ENCODE measurements around the gene CMSS1.

Gene CMSS1

GRCh38 chr3:99948467-99949089 lies 130.9 kb downstream of the CMSS1 start:
- 88% methylated on average over 1 of the region's 1 CpG for WGBS (ENCODE audit: insufficient coverage)
- Histone ChIP-seq H3K27me3 (replicated peaks in 2 of 5; ENCODE audit: control insufficient read depth in 4 of 5, insufficient read depth in 5 of 5, low read length in 4 of 5) (no peaks in the 10 kb centered on the region), H3K27ac (ENCODE audit: insufficient read depth in 1 of 2, low read depth in 1 of 2, low read length in 2 of 2, poor library complexity in 1 of 2, severe bottlenecking in 2 of 2) (no peak overlapping the region), H3K9me3 (ENCODE audit: control extremely low read depth in 1 of 5, control insufficient read depth in 4 of 5, insufficient read depth in 2 of 5, low read depth in 1 of 5, low read length in 4 of 5) (no peaks in the 10 kb centered on the region), H3K4me3 (ENCODE audit: control insufficient read depth in 1 of 7, extremely low read depth in 1 of 7, insufficient read depth in 4 of 7, low read depth in 2 of 7, low read length in 6 of 7) (no peak overlapping the region), H3K4me1 (ENCODE audit: control extremely low read depth in 1 of 4, control insufficient read depth in 4 of 4, insufficient read depth in 4 of 4, low read length in 3 of 4) (peaks cover 0 to 20% (median 0%) of the 10 kb centered on the region in 4 experiments), H3K36me3 (ENCODE audit: control insufficient read depth in 4 of 4, insufficient read depth in 4 of 4, low read length in 3 of 4) (no peaks in the 10 kb centered on the region)
- ChIA-PET CTCF (interaction anchor here (1.0 kb wide), 1 partner anchor 9 kb away, joined by 5 read pairs; no protein-coding TSS in a partner anchor), POLR2A (no interaction called here)
- DNase-seq: no peak

DNA sequence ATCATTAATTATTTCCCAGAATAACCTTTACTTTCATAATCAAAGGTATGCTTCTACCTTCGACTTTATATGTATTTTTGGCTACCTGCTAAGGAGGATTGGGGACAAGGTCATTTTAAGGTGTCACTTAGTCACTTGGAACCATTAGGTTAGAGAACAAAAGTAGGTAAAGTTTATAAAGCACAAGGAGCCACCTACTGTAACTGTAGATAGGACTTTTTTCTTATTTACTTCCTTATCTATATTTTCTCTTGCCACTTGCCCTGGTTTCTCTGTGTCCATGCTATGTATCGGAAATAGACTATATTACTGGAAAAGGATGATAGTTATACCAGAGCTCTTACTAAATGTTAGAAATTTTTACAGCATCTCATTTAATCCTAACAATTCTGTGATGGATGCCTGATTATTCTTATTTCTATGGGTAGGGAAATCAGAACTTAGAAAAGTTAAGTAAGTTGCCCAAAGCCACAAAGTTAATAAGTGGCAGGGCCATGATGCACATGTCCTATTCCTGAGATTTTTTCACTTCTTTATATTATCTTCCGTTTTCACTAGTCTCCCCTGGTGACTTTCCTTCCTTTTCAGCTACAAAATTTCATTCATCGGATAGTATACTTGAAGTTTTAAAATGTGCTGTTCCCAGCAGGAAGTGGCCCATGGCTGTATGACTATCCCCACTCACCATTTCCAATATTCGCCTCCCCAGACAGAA lies 132.5 kb downstream of the CMSS1 start:
- CTCF ChIA-PET: no interaction called here
- H3K36me3 ChIP-seq (ENCODE audit: control insufficient read depth in 4 of 4, insufficient read depth in 4 of 4, low read length in 3 of 4): no peaks in the 10 kb centered on the region
- H3K9me3 ChIP-seq (ENCODE audit: control extremely low read depth in 1 of 5, control insufficient read depth in 4 of 5, insufficient read depth in 2 of 5, low read depth in 1 of 5, low read length in 4 of 5): no peaks in the 10 kb centered on the region
- H3K4me3 ChIP-seq (ENCODE audit: control insufficient read depth in 1 of 7, extremely low read depth in 1 of 7, insufficient read depth in 4 of 7, low read depth in 2 of 7, low read length in 6 of 7): no peak overlapping the region
- peaks cover 0 to 20% (median 0%) of the 10 kb centered on the region in 4 experiments for H3K4me1 ChIP-seq (ENCODE audit: control extremely low read depth in 1 of 4, control insufficient read depth in 4 of 4, insufficient read depth in 4 of 4, low read length in 3 of 4)
- H3K27me3 ChIP-seq (replicated peaks in 2 of 5; ENCODE audit: control insufficient read depth in 4 of 5, insufficient read depth in 5 of 5, low read length in 4 of 5): no peaks in the 10 kb centered on the region
- no CpG with 5 or more reads among the region's 5 CpGs for WGBS (ENCODE audit: insufficient coverage)
- no peak overlapping the region for H3K27ac ChIP-seq (ENCODE audit: insufficient read depth in 1 of 2, low read depth in 1 of 2, low read length in 2 of 2, poor library complexity in 1 of 2, severe bottlenecking in 2 of 2)
- POLR2A ChIA-PET: no interaction called here
- DNase-seq: no peak

DNA sequence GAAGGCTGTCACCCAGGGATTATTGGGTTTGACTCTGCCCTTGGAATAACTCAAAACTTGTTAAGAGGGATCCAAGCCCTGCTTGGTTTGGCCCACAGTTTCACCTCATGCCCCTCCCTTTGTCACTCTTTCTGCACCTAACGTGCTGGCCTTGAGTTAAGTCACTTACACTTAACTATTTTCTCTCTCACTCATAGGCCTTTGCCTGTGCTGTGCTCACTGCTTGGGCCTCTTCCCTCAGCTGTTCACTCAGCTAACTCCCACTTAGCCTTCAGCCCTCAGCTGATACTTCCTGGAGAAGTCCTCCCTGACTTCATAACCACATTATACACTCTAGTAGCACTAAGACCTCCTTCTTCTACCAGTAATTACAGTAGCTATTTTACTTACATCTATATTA lies 133.3 kb downstream of the CMSS1 start:
- POLR2A ChIA-PET: no interaction called here
- DNase-seq: no peak

DNA sequence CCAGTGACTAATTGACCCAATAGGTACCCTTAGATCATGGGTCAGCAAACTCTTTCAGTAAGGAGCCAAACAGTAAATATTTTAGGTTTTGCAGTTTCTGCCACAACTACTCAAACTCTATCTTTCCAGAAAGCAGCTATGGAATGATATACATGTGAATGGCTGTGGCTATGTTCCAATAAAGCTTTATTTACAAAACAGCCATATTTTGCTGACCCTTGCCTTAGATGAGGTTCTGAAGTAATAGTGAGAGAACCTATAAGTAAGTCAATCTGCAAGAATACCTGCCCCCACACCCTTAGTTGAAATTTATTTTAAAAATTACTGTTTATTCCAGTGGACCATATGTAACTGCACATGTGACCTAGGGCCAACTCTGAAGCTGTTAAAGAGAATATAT lies 134.0 kb downstream of the CMSS1 start:
- POLR2A ChIA-PET: interaction anchor here (0.6 kb wide), 1 partner anchor 14 kb away, joined by 3 read pairs; no protein-coding TSS in a partner anchor
- no peaks in the 10 kb centered on the region for H3K27me3 ChIP-seq (replicated peaks in 2 of 5; ENCODE audit: control insufficient read depth in 4 of 5, insufficient read depth in 5 of 5, low read length in 4 of 5)

More for the DNA sequence above, 133.3 kb downstream of the CMSS1 start:
- H3K4me1 ChIP-seq (ENCODE audit: control extremely low read depth in 1 of 4, control insufficient read depth in 4 of 4, insufficient read depth in 4 of 4, low read length in 3 of 4): peaks cover 0 to 15% (median 0%) of the 10 kb centered on the region in 4 experiments
- WGBS (ENCODE audit: insufficient coverage): 80% methylated on average over 1 of the region's 1 CpG
- CTCF ChIA-PET: interaction anchor here (0.5 to 0.9 kb wide), 2 partner anchors 24 to 67 kb away, joined by 3 read pairs; no protein-coding TSS in a partner anchor
- H3K27ac ChIP-seq (ENCODE audit: insufficient read depth in 1 of 2, low read depth in 1 of 2, low read length in 2 of 2, poor library complexity in 1 of 2, severe bottlenecking in 2 of 2): no peak overlapping the region
- no peak overlapping the region for H3K4me3 ChIP-seq (ENCODE audit: control insufficient read depth in 1 of 7, extremely low read depth in 1 of 7, insufficient read depth in 4 of 7, low read depth in 2 of 7, low read length in 6 of 7)
- H3K9me3 ChIP-seq (ENCODE audit: control extremely low read depth in 1 of 5, control insufficient read depth in 4 of 5, insufficient read depth in 2 of 5, low read depth in 1 of 5, low read length in 4 of 5): no peaks in the 10 kb centered on the region
- H3K36me3 ChIP-seq (ENCODE audit: control insufficient read depth in 4 of 4, insufficient read depth in 4 of 4, low read length in 3 of 4): no peaks in the 10 kb centered on the region
- H3K27me3 ChIP-seq (replicated peaks in 2 of 5; ENCODE audit: control insufficient read depth in 4 of 5, insufficient read depth in 5 of 5, low read length in 4 of 5): no peaks in the 10 kb centered on the region

GRCh38 chr3:99952306-99952705 lies 134.6 kb downstream of the CMSS1 start:
- no peaks in the 10 kb centered on the region for H3K36me3 ChIP-seq (ENCODE audit: control insufficient read depth in 4 of 4, insufficient read depth in 4 of 4, low read length in 3 of 4)
- H3K27me3 ChIP-seq (replicated peaks in 2 of 5; ENCODE audit: control insufficient read depth in 4 of 5, insufficient read depth in 5 of 5, low read length in 4 of 5): no peaks in the 10 kb centered on the region
- CTCF ChIA-PET: no interaction called here
- no peak for DNase-seq
- H3K27ac ChIP-seq (ENCODE audit: insufficient read depth in 1 of 2, low read depth in 1 of 2, low read length in 2 of 2, poor library complexity in 1 of 2, severe bottlenecking in 2 of 2): no peak overlapping the region
- no CpG with 5 or more reads among the region's 1 CpG for WGBS (ENCODE audit: insufficient coverage)
- H3K4me1 ChIP-seq (ENCODE audit: control extremely low read depth in 1 of 4, control insufficient read depth in 4 of 4, insufficient read depth in 4 of 4, low read length in 3 of 4): peaks cover 0 to 18% (median 0%) of the 10 kb centered on the region in 4 experiments
- no peaks in the 10 kb centered on the region for H3K9me3 ChIP-seq (ENCODE audit: control extremely low read depth in 1 of 5, control insufficient read depth in 4 of 5, insufficient read depth in 2 of 5, low read depth in 1 of 5, low read length in 4 of 5)
- H3K4me3 ChIP-seq (ENCODE audit: control insufficient read depth in 1 of 7, extremely low read depth in 1 of 7, insufficient read depth in 4 of 7, low read depth in 2 of 7, low read length in 6 of 7): no peak overlapping the region
- POLR2A ChIA-PET: interaction anchor here (0.6 kb wide), 1 partner anchor 15 kb away, joined by 3 read pairs; no protein-coding TSS in a partner anchor

More for the DNA sequence above, 134.0 kb downstream of the CMSS1 start:
- Histone ChIP-seq H3K4me3 (ENCODE audit: control insufficient read depth in 1 of 7, extremely low read depth in 1 of 7, insufficient read depth in 4 of 7, low read depth in 2 of 7, low read length in 6 of 7) (no peak overlapping the region), H3K9me3 (ENCODE audit: control extremely low read depth in 1 of 5, control insufficient read depth in 4 of 5, insufficient read depth in 2 of 5, low read depth in 1 of 5, low read length in 4 of 5) (no peaks in the 10 kb centered on the region), H3K36me3 (ENCODE audit: control insufficient read depth in 4 of 4, insufficient read depth in 4 of 4, low read length in 3 of 4) (no peaks in the 10 kb centered on the region), H3K4me1 (ENCODE audit: control extremely low read depth in 1 of 4, control insufficient read depth in 4 of 4, insufficient read depth in 4 of 4, low read length in 3 of 4) (peaks cover 0 to 15% (median 0%) of the 10 kb centered on the region in 4 experiments), H3K27ac (ENCODE audit: insufficient read depth in 1 of 2, low read depth in 1 of 2, low read length in 2 of 2, poor library complexity in 1 of 2, severe bottlenecking in 2 of 2) (no peak overlapping the region)
- CTCF ChIA-PET: no interaction called here
- DNase-seq: no peak

- ChIA-PET POLR2A (no interaction called here), CTCF (interaction anchor here (0.6 kb wide), 1 partner anchor 122 kb away, joined by 3 read pairs; no protein-coding TSS in a partner anchor)
- H3K4me1 ChIP-seq (ENCODE audit: control extremely low read depth in 1 of 4, control insufficient read depth in 4 of 4, insufficient read depth in 4 of 4, low read length in 3 of 4): peaks cover 0 to 22% (median 0%) of the 10 kb centered on the region in 4 experiments
- no peaks in the 10 kb centered on the region for H3K27me3 ChIP-seq (replicated peaks in 2 of 5; ENCODE audit: control insufficient read depth in 4 of 5, insufficient read depth in 5 of 5, low read length in 4 of 5)
- H3K9me3 ChIP-seq (ENCODE audit: control extremely low read depth in 1 of 5, control insufficient read depth in 4 of 5, insufficient read depth in 2 of 5, low read depth in 1 of 5, low read length in 4 of 5): no peaks in the 10 kb centered on the region
- no peak overlapping the region for H3K27ac ChIP-seq (ENCODE audit: insufficient read depth in 1 of 2, low read depth in 1 of 2, low read length in 2 of 2, poor library complexity in 1 of 2, severe bottlenecking in 2 of 2)
- peak in 1 of 3 donors; percentile 28 for DNase-seq
- H3K4me3 ChIP-seq (ENCODE audit: control insufficient read depth in 1 of 7, extremely low read depth in 1 of 7, insufficient read depth in 4 of 7, low read depth in 2 of 7, low read length in 6 of 7): no peak overlapping the region
- no peaks in the 10 kb centered on the region for H3K36me3 ChIP-seq (ENCODE audit: control insufficient read depth in 4 of 4, insufficient read depth in 4 of 4, low read length in 3 of 4)
Measured at GRCh38 chr3:99953596-99953995, 135.9 kb downstream of the CMSS1 start.
